SH-SY5Y (cell line): ENCODE results near the gene ZIC2.

Source experiments
- GATA2 ChIP-seq: IDR thresholded peaks from 2 replicates; pipeline ENCODE4 v1.6.1; 2011; ENCODE audit warnings: mild to moderate bottlenecking, low read depth, low read length
- GATA3 ChIP-seq: IDR thresholded peaks from 2 replicates; pipeline ENCODE4 v1.6.1; 2011; ENCODE audit warnings: low read depth, mild to moderate bottlenecking, low read length, moderate library complexity

GRCh38 chr13:99997702-99998214 lies 16.2 kb downstream of the ZIC2 start:
- TF ChIP-seq GATA2 (no peak), GATA3 (no peak)
